ENCODE data around the gene MIEN1. TPM values are rescaled to one million over a fixed set of nuclear protein-coding genes. Genes with fewer than 3 reads are reported as not detected.

MIEN1 gene
- total and polyA plus RNA-seq, 2 of the 13 experiments (the other 11 are each of a cell fraction or from before 2014, with no cell fraction given) = 40.6 to 56.6 TPM

DNA sequence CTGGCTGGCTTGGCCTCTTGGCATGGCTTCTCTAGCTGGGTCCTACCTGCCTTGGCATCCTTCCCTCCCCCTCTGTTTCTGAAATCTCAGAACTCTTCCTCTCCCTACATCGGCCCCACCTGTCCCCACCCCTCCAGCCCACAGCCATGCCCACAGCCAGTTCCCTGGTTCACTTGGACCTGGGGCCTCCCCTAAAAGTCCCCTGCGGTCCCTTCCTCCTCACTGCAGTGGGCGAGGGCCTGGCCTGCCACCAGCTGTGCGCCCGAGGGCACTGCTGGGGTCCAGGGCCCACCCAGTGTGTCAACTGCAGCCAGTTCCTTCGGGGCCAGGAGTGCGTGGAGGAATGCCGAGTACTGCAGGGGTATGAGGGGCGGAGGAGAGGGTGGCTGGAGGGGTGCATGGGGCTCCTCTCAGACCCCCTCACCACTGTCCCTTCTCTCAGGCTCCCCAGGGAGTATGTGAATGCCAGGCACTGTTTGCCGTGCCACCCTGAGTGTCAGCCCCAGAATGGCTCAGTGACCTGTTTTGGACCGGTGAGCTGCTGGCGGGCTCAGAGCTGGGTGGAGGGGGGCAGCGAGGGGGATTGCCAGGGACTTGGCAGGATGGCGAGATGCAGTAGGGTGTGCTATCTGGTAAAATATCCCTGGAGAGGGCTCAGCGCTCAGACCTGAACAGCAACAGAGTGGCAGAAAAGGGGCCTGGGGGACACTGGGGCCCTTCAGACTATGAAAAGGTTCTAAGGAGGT, 14.1 kb downstream of the MIEN1 start:
- Histone ChIP-seq H4K20me1 (ENCODE audit: insufficient read depth, low read length) (no peaks in the 10 kb centered on the region), H3K9me3 (ENCODE audit: low read length) (no peaks in the 10 kb centered on the region), H3K4me2 (ENCODE audit: low read depth, low read length) (no peak overlapping the region), H3K36me3 (replicated peaks in 1 of 2; ENCODE audit: control insufficient read depth in 1 of 2, insufficient read depth in 2 of 2, low read length in 2 of 2) (peaks cover 34 to 83% of the 10 kb centered on the region in 2 experiments), H3K79me2 (ENCODE audit: insufficient read depth, low read length) (no peaks in the 10 kb centered on the region), H2AFZ (ENCODE audit: low read length) (no peak overlapping the region), H3K9ac (ENCODE audit: insufficient read depth, low read depth, low read length) (no peak overlapping the region), H3K27ac (ENCODE audit: extremely low read length, insufficient read depth, low read length) (no peak overlapping the region), H3K4me3 (replicated peaks in 1 of 3; ENCODE audit: insufficient read depth in 1 of 3, low read depth in 2 of 3, low read length in 3 of 3) (no peak overlapping the region), H3K27me3 (ENCODE audit: control insufficient read depth in 1 of 2, insufficient read depth in 2 of 2, low read length in 2 of 2) (no peaks in the 10 kb centered on the region), H3K4me1 (ENCODE audit: insufficient read depth, low read length) (no peaks in the 10 kb centered on the region)
- intact Hi-C loops (cut with micrococcal nuclease; ENCODE audit: unreplicated experiment) (no loop called here), in situ Hi-C loops (cut with HindIII; ENCODE audit: extremely low pct_ligation_motif_present, low pct_unique_long_range_greater_than_20kb) (no loop called here)
- ChIA-PET POLR2A (interaction anchor here (0.6 to 4.1 kb wide), 3 partner anchors 13 to 23 kb away, joined by 3 to 11 read pairs (median 3); no protein-coding TSS in a partner anchor), CTCF (ENCODE audit: low intra/inter-chr PET ratio, low total read pairs) (no interaction called here)
- TF ChIP-seq SRF (IDR thresholded peaks at IDR 0.05; ENCODE audit: low read depth, low read length) (no peak), AGO2 (optimal IDR thresholded peaks at IDR 0.05; ENCODE audit: low read depth, low read length) (peak; percentile 78)
- FAIRE-seq (no peak), ATAC-seq (peak; percentile 13; the same call in 2 of the 3 replicates), DNase-seq (ENCODE audit: low spot score) (no peak)
- 98% methylated on average over 15 of the region's 15 CpGs for WGBS (ENCODE audit: low lambda C conversion rate)
- no TSS peak for BruUV-seq (replicated peaks)

DNA sequence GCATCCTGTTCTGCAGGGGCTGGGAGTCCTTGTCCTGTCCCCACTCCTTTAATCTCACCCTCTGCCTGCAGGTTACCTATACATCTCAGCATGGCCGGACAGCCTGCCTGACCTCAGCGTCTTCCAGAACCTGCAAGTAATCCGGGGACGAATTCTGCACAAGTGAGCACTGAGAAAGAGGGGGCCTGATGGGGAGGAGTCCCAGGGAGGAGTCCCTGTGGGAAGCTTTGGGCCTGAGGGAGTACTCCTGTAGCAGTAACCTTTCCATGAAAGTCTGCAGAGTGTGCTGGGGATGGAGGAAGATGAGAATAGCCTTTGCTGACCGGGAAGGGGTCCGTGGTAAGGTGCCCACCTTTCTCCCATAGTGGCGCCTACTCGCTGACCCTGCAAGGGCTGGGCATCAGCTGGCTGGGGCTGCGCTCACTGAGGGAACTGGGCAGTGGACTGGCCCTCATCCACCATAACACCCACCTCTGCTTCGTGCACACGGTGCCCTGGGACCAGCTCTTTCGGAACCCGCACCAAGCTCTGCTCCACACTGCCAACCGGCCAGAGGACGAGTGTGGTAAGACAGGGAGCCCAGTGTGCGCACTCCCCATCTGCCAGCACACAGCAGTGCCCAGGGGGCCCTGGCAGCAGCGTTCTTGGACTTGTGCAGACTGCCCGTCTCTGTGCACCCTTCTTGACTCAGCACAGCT, 14.8 kb downstream of the MIEN1 start:
- no peaks in the 10 kb centered on the region for H3K9me3 ChIP-seq (ENCODE audit: low read length)
- no peak overlapping the region for H3K27ac ChIP-seq (ENCODE audit: extremely low read length, insufficient read depth, low read length)
- peaks cover 34 to 88% of the 10 kb centered on the region in 2 experiments for H3K36me3 ChIP-seq (replicated peaks in 1 of 2; ENCODE audit: control insufficient read depth in 1 of 2, insufficient read depth in 2 of 2, low read length in 2 of 2)
- no peaks in the 10 kb centered on the region for H3K4me1 ChIP-seq (ENCODE audit: insufficient read depth, low read length)
- no peaks in the 10 kb centered on the region for H3K79me2 ChIP-seq (ENCODE audit: insufficient read depth, low read length)
- H2AFZ ChIP-seq (ENCODE audit: low read length) = no peak overlapping the region
- no peak; the same call in 2 of the 3 replicates for ATAC-seq
- no peak for DNase-seq (ENCODE audit: low spot score)
- ChIA-PET POLR2A (interaction anchor here (0.6 to 4.1 kb wide), 3 partner anchors 12 to 24 kb away, joined by 3 to 11 read pairs (median 3); no protein-coding TSS in a partner anchor), CTCF (ENCODE audit: low intra/inter-chr PET ratio, low total read pairs) (no interaction called here)
- 98% methylated on average over 18 of the region's 18 CpGs for WGBS (ENCODE audit: low lambda C conversion rate)
- no peaks in the 10 kb centered on the region for H3K27me3 ChIP-seq (ENCODE audit: control insufficient read depth in 1 of 2, insufficient read depth in 2 of 2, low read length in 2 of 2)
- H3K9ac ChIP-seq (ENCODE audit: insufficient read depth, low read depth, low read length) = no peak overlapping the region
- no peak for FAIRE-seq
- in situ Hi-C loops (cut with HindIII; ENCODE audit: extremely low pct_ligation_motif_present, low pct_unique_long_range_greater_than_20kb) = no loop called here
- no peaks in the 10 kb centered on the region for H4K20me1 ChIP-seq (ENCODE audit: insufficient read depth, low read length)
- TF ChIP-seq ZNF263 (CRISPR knock-in tag; IDR thresholded peaks at IDR 0.05) = peak; percentile 92
- no peak for TF ChIP-seq CREB1 (IDR thresholded peaks at IDR 0.05)
- TF ChIP-seq CREB1 (CRISPR knock-in tag; IDR thresholded peaks at IDR 0.05) = no peak
- TF ChIP-seq BRD4 (CRISPR knock-in tag; IDR thresholded peaks at IDR 0.05) = no peak
- TF ChIP-seq SOX5 (CRISPR knock-in tag; IDR thresholded peaks at IDR 0.05; ENCODE audit: borderline replicate concordance) = no peak
- TF ChIP-seq ZNF235 (CRISPR knock-in tag; IDR thresholded peaks at IDR 0.05; ENCODE audit: borderline replicate concordance) = no peak
- TF ChIP-seq ZNF550 (CRISPR knock-in tag; IDR thresholded peaks at IDR 0.05; ENCODE audit: borderline replicate concordance) = no peak
- peak; percentile 50 for TF ChIP-seq AGO2 (optimal IDR thresholded peaks at IDR 0.05; ENCODE audit: low read depth, low read length)
- H3K4me2 ChIP-seq (ENCODE audit: low read depth, low read length) = no peak overlapping the region
- intact Hi-C loops (cut with micrococcal nuclease; ENCODE audit: unreplicated experiment) = no loop called here
- BruUV-seq (replicated peaks) = no TSS peak
- no peak overlapping the region for H3K4me3 ChIP-seq (replicated peaks in 1 of 3; ENCODE audit: insufficient read depth in 1 of 3, low read depth in 2 of 3, low read length in 3 of 3)

Measured in HepG2 (cell line).